ENCODE results near the gene SLC26A9. TPM values are rescaled to one million over a fixed set of nuclear protein-coding genes. Genes with fewer than 3 reads are reported as not detected.

Gene SLC26A9, protein sequence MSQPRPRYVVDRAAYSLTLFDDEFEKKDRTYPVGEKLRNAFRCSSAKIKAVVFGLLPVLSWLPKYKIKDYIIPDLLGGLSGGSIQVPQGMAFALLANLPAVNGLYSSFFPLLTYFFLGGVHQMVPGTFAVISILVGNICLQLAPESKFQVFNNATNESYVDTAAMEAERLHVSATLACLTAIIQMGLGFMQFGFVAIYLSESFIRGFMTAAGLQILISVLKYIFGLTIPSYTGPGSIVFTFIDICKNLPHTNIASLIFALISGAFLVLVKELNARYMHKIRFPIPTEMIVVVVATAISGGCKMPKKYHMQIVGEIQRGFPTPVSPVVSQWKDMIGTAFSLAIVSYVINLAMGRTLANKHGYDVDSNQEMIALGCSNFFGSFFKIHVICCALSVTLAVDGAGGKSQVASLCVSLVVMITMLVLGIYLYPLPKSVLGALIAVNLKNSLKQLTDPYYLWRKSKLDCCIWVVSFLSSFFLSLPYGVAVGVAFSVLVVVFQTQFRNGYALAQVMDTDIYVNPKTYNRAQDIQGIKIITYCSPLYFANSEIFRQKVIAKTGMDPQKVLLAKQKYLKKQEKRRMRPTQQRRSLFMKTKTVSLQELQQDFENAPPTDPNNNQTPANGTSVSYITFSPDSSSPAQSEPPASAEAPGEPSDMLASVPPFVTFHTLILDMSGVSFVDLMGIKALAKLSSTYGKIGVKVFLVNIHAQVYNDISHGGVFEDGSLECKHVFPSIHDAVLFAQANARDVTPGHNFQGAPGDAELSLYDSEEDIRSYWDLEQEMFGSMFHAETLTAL
- not detected in 2 replicates for total RNA-seq

DNA sequence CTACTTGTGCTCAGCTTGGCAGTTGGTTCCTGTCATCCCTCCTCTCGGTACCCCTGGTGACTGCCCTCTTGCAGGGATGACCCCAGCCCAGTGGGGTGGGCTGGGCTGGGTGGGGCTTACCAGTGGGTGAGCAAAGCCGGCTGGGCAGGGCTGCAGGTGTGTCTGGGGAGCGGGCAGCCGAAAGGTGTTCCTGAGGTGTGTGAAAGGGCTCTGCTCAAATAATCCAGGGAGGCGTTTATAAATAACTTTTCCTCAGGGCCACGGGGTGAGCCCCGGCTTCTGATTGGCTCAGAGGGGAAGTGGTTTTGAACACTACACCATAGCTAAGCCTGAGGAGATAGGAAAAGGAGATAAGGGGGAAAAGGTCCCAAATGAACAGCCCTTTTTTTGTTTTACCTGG, at the start of gene SLC26A9:
Gene SLC26A9, minus strand, starts transcription at position 212 of the 400 bp plus-strand sequence. CDS start 7,636 bp downstream, outside the sequence.

Other genes starting within 250 kb of the SLC26A9 start
- 101 and 117 TPM in 2 replicates for gene NUCKS1, start 193.3 kb downstream of the SLC26A9 start, total RNA-seq
- gene RAB29, start 168.0 kb downstream of the SLC26A9 start, total RNA-seq = 22.2 and 25.4 TPM in 2 replicates
- gene SLC41A1, start 130.3 kb downstream of the SLC26A9 start, total RNA-seq = 9.1 and 10.7 TPM in 2 replicates
- 0.22 and 0.26 TPM in 2 replicates for gene PM20D1, start 93.3 kb downstream of the SLC26A9 start, total RNA-seq
- gene RAB7B, start 59.9 kb upstream of the SLC26A9 start, total RNA-seq = under 0.01 TPM in 1 of 2 replicates, not detected in the other
- not detected in 2 replicates for gene CTSE, start 80.4 kb upstream of the SLC26A9 start, total RNA-seq
- gene RHEX, start 109.7 kb upstream of the SLC26A9 start, total RNA-seq = not detected in 2 replicates
- gene AVPR1B, start 173.9 kb upstream of the SLC26A9 start, total RNA-seq = not detected in 2 replicates

Measured in dermis lymphatic vessel endothelial cell (primary cell).